B cell (primary cell): Measurements from ENCODE around the gene NAA10. TPM values are rescaled to one million over a fixed set of nuclear protein-coding genes. Genes with fewer than 3 reads are reported as not detected.

Experiments
- ATAC-seq: fragments of 200-7000 bp; cut with Tn5 transposase; one replicate; pipeline ENCODE4 v1.10.0; 2021; ENCODE audit warnings: low read depth, mild to moderate bottlenecking, moderate number of reproducible peaks, moderate library complexity
- CTCF ChIA-PET: fragments of 350-600 bp; sonication (Branson Sonifier 250); formaldehyde crosslinking; loops from one replicate; lab custom pipeline; 2021; ENCODE audit warnings: antibody characterized with exemption, inconsistent platforms; lab: Charles Lee
- POLR2A ChIA-PET: fragments of 350-600 bp; sonication (Branson Sonifier 250); formaldehyde crosslinking; loops from one replicate; lab custom pipeline; 2021; ENCODE audit warnings: antibody characterized with exemption; lab: Charles Lee
- DNase-seq: peaks from one replicate; pipeline ENCODE4 v3.0.0; 2013
- H2AFZ ChIP-seq: 2 replicates; pipeline ENCODE4 v1.6.1; 2012; ENCODE audit warnings: mild to moderate bottlenecking, low read depth, low read length; ENCODE audit not compliant: insufficient read depth, poor library complexity, severe bottlenecking
- H3K27ac ChIP-seq, 2 donors: 1 replicate in 1 of 2; 2 replicates in 1 of 2; pipeline ENCODE4 v1.5.1; 2012 to 2013; ENCODE audit warnings: low read length in 2 of 2, mild to moderate bottlenecking in 2 of 2, moderate library complexity in 1 of 2
- H3K27me3 ChIP-seq, 4 experiments: fragments of 200-600 bp in 1 of 4; sonication (generic) in 1 of 4; replicated peaks in 1 of 4; 1 replicate in 2 of 4; 2 replicates in 2 of 4; pipeline versions ENCODE4 v1.6.1 to v1.7.0; 2013 to 2016; ENCODE audit warnings: low read length in 3 of 4, mild to moderate bottlenecking in 2 of 4, mixed read lengths in 1 of 4, moderate library complexity in 1 of 4; ENCODE audit not compliant: insufficient read depth in 4 of 4, control insufficient read depth in 3 of 4; ENCODE audit errors: control extremely low read depth in 1 of 4
- H3K36me3 ChIP-seq, 2 experiments: replicated peaks in 1 of 2; 1 replicate in 1 of 2; 2 replicates in 1 of 2; pipeline versions ENCODE4 v1.6.1 to v1.7.1; 2013; ENCODE audit warnings: low read length in 1 of 2; ENCODE audit not compliant: insufficient read depth in 2 of 2, control insufficient read depth in 1 of 2; ENCODE audit errors: control extremely low read depth in 1 of 2, extremely low read depth in 1 of 2
- H3K4me1 ChIP-seq, 2 donors: fragments of 200-600 bp in 1 of 2; sonication (generic) in 1 of 2; 1 replicate in 1 of 2; 2 replicates in 1 of 2; pipeline versions ENCODE4 v1.5.1 to v1.6.1; 2013 to 2017; ENCODE audit warnings: low read length in 2 of 2; ENCODE audit not compliant: control insufficient read depth in 2 of 2, insufficient read depth in 2 of 2
- H3K4me2 ChIP-seq: replicated peaks from 2 replicates; pipeline ENCODE3; 2012; ENCODE audit warnings: mild to moderate bottlenecking, low read depth, low read length; ENCODE audit not compliant: poor library complexity, severe bottlenecking
- H3K4me3 ChIP-seq, 5 experiments: fragments of 200-600 bp in 1 of 5; sonication (generic) in 1 of 5; 1 replicate in 3 of 5; 2 replicates in 2 of 5; pipeline versions ENCODE4 v1.5.1 to v1.7.0; 2011 to 2016; ENCODE audit warnings: low read length in 4 of 5, mild to moderate bottlenecking in 4 of 5, low read depth in 2 of 5, control low read depth in 1 of 5, moderate library complexity in 1 of 5; ENCODE audit not compliant: insufficient read depth in 1 of 5; ENCODE audit errors: control extremely low read depth in 1 of 5, extremely low read depth in 1 of 5
- H3K79me2 ChIP-seq: fragments of 200-600 bp; sonication (generic); one replicate; pipeline ENCODE4 v1.6.0; 2016; ENCODE audit warnings: low read length; ENCODE audit not compliant: control insufficient read depth, insufficient read depth
- H3K9ac ChIP-seq: fragments of 200-600 bp; sonication (generic); 2 replicates; pipeline ENCODE4 v1.6.1; 2017; ENCODE audit warnings: mild to moderate bottlenecking, low read length, moderate library complexity
- H3K9me3 ChIP-seq, 3 donors: one replicate each; pipeline versions ENCODE4 v1.6.1 to v1.7.1; 2013; ENCODE audit warnings: low read length in 2 of 3; ENCODE audit not compliant: control insufficient read depth in 2 of 3, insufficient read depth in 1 of 3; ENCODE audit errors: control extremely low read depth in 1 of 3
- H4K20me1 ChIP-seq: 2 replicates; pipeline ENCODE4 v1.6.0; 2012; ENCODE audit warnings: mild to moderate bottlenecking, low read length; ENCODE audit not compliant: insufficient read depth, control insufficient read depth, poor library complexity, severe bottlenecking
- H3K27ac Mint-ChIP-seq: one replicate; pipeline ENCODE4 v1.8.0; 2021; ENCODE audit warnings: mixed read lengths
- H3K27me3 Mint-ChIP-seq: one replicate; pipeline ENCODE4 v1.8.0; 2021; ENCODE audit warnings: mixed read lengths
- H3K4me1 Mint-ChIP-seq: one replicate; pipeline ENCODE4 v1.8.0; 2021; ENCODE audit warnings: mixed read lengths
- H3K4me3 Mint-ChIP-seq: one replicate; pipeline ENCODE4 v1.8.0; 2021; ENCODE audit warnings: mixed read lengths
- H3K9me3 Mint-ChIP-seq: one replicate; pipeline ENCODE4 v1.8.0; 2022; ENCODE audit warnings: mixed read lengths; ENCODE audit not compliant: insufficient read depth
- CTCF ChIP-seq: fragments of 200-600 bp; IDR thresholded peaks from one replicate; pipeline ENCODE4 v1.8.0; 2022; ENCODE audit warnings: antibody characterized with exemption, mild to moderate bottlenecking
- EZH2 ChIP-seq: IDR thresholded peaks from 2 replicates; pipeline ENCODE4 v1.6.1; 2012; ENCODE audit warnings: borderline replicate concordance, low read depth, mild to moderate bottlenecking, moderate library complexity, low read length; ENCODE audit not compliant: insufficient read depth, poor library complexity, severe bottlenecking
- WGBS: methylation state at CpG from one replicate; pipeline ENCODE4 v1.1.5; 2013; ENCODE audit warnings: missing lambda C conversion rate; ENCODE audit not compliant: insufficient coverage; 5-methylcytosine and 5-hydroxymethylcytosine counted together
- intact Hi-C: fragments of 100-400 bp; cut with micrococcal nuclease; formaldehyde crosslinking; loops from one replicate; pipeline ENCODE4 v1.10.0; 2022
- polyA plus RNA-seq: library from polyadenylated mRNA; depleted of rRNA; stranded (reverse); fragments of >200 nt; gene quantifications from 2 replicates; pipeline ENCODE4 v1.2.3, GENCODE V29; 2012
- total RNA-seq, 2 donors: library from RNA; stranded (reverse); fragments of 120-200 nt in 1 of 2; gene quantifications; 1 replicate in 1 of 2; 2 replicates in 1 of 2; pipeline versions ENCODE4 v1.2.3 to v1.2.4, GENCODE V29; 2013 to 2022

Gene NAA10
- total and polyA plus RNA-seq, 2 donors (not counting 1 experiment from before 2014, with no cell fraction given) = 78.3 to 102 TPM

GRCh38 chrX:153934148-153934761, 582 bp downstream of the NAA10 start:
- H3K4me3 ChIP-seq = peak overlapping the region in 4 of 5 experiments; percentile 37 to 68 (median 56)
- TF ChIP-seq CTCF (no peak), EZH2 (no peak)
- H3K4me2 ChIP-seq = peak overlapping the region; percentile 83
- H3K27ac Mint-ChIP-seq = peak overlapping the region; percentile 81
- peaks cover 0 to 23% of the 10 kb centered on the region in 2 experiments for H3K36me3 ChIP-seq
- ChIA-PET CTCF (interaction anchor here (1.0 to 7.4 kb wide), 3 partner anchors 9 to 13 kb away, joined by 3 to 59 read pairs (median 16); partner anchors contain the start of genes ARHGAP4 and RENBP), POLR2A (interaction anchor here (1.0 to 1.3 kb wide), 3 partner anchors 10 to 37 kb away, joined by 5 read pairs; partner anchors contain the start of genes HCFC1 and RENBP)
- H3K9me3 Mint-ChIP-seq = no peaks in the 10 kb centered on the region
- DNase-seq (no peak), ATAC-seq (peak; percentile 3)
- H2AFZ ChIP-seq = peak overlapping the region; percentile 38
- H3K27me3 ChIP-seq = no peaks in the 10 kb centered on the region
- peak overlapping the region; percentile 90 for H3K4me3 Mint-ChIP-seq
- 5% methylated on average over 21 of the region's 33 CpGs for WGBS
- H4K20me1 ChIP-seq = no peaks in the 10 kb centered on the region
- H3K4me1 Mint-ChIP-seq = peaks cover 13% of the 10 kb centered on the region
- H3K27ac ChIP-seq = peak overlapping the region in 1 of 2 donors; percentile 61
- peaks cover 7 to 20% of the 10 kb centered on the region in 2 donors for H3K4me1 ChIP-seq
- H3K9me3 ChIP-seq = no peaks in the 10 kb centered on the region
- intact Hi-C loops = no loop called here
- peaks cover 24% of the 10 kb centered on the region for H3K79me2 ChIP-seq
- H3K9ac ChIP-seq = peak overlapping the region; percentile 67
- no peaks in the 10 kb centered on the region for H3K27me3 Mint-ChIP-seq

- no peaks in the 10 kb centered on the region for H3K27me3 ChIP-seq
- no peaks in the 10 kb centered on the region for H3K27me3 Mint-ChIP-seq
- H3K4me1 ChIP-seq = peaks cover 12 to 25% of the 10 kb centered on the region in 2 donors
- TF ChIP-seq CTCF (no peak), EZH2 (no peak)
- peak overlapping the region; percentile 41 for H3K27ac Mint-ChIP-seq
- peak overlapping the region; percentile 90 for H3K4me3 Mint-ChIP-seq
- no peak for ATAC-seq
- H3K4me3 ChIP-seq = peak overlapping the region in 3 of 5 experiments; percentile 48 to 68 (median 63)
- no peaks in the 10 kb centered on the region for H3K9me3 ChIP-seq
- peak overlapping the region in 1 of 2 donors; percentile 61 for H3K27ac ChIP-seq
- H3K79me2 ChIP-seq = peaks cover 24% of the 10 kb centered on the region
- intact Hi-C loops = no loop called here
- H3K4me2 ChIP-seq = peak overlapping the region; percentile 83
- H2AFZ ChIP-seq = no peak overlapping the region
- DNase-seq = no peak
- 80% methylated on average over 3 of the region's 7 CpGs for WGBS
- peaks cover 18% of the 10 kb centered on the region for H3K4me1 Mint-ChIP-seq
- ChIA-PET POLR2A (interaction anchor here (1.3 kb wide), 1 partner anchor 37 kb away, joined by 5 read pairs; the partner anchor contains the start of gene HCFC1), CTCF (interaction anchor here (1.0 to 7.4 kb wide), 2 partner anchors 9 to 13 kb away, joined by 3 to 59 read pairs; partner anchors contain the start of gene RENBP)
- no peaks in the 10 kb centered on the region for H4K20me1 ChIP-seq
- peaks cover 0 to 23% of the 10 kb centered on the region in 2 experiments for H3K36me3 ChIP-seq
- H3K9ac ChIP-seq = no peak overlapping the region
- H3K9me3 Mint-ChIP-seq = no peaks in the 10 kb centered on the region
Observed at GRCh38 chrX:153933748-153934147, 1.1 kb downstream of the NAA10 start.
